GM19240 (cell line): Measurements from ENCODE around the gene ZFYVE9.
"Not testable (repeated sequence)": the region's sequence is repeated elsewhere in the genome, so short reads cannot be mapped to it uniquely, and the experiment has no call there.

ENCODE experiments used
- DNase-seq: peaks from one replicate; pipeline ENCODE4 v3.0.0; 2011; ENCODE audit warnings: low spot score; ENCODE audit not compliant: insufficient read length

The ZFYVE9 gene

DNA sequence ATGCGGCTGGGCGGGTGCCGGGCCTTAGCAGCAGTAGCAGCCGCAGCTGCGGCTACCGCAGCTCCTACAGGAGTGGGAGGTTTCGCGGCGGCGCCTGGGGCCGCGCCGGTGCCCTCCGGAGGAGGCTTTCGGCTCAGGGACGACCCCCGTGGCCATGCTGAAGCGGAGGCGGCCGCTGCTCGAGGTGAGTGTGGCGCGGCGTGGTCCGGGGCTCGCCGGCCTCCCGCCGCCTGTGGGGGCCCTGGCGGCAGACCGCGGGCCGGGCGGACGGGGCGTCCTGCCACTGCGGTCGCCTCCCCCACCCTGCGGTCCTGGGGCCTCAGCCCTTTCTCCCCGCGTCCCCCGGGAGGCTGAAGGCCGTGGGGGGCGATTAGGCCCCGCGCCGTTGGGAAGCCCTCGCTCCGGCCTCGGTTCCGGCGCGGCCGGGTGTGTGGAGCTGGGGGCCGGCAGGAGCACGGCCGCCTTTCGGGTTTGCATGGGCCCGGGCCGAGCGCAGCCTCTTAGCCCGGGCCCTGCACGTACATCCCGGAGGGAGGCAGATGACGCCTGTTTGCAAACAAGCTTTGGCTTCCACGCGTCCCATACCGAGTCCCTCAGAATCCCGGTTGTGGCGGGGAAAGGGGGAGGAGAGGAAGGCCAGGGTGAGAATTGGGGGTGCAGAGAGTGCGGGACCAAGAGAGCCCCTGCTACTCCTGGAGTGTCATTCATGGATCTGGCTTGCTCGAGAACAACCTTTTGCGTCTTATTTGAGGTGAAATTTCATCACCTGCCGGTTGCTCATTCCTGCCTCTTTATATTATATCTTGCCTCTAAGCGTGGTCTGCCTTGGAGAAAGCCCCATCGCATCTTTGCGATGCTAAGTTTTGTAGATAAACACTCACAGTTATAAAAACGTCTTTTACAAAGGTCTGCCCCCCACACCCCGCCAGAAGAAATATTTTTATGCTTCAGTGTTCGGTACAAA lies 613 bp downstream of the ZFYVE9 start:
- no peak for DNase-seq

GRCh38 chr1:52145137-52145536 lies 3.2 kb downstream of the ZFYVE9 start:
- no peak for DNase-seq

GRCh38 chr1:52150445-52150844 lies 8.6 kb downstream of the ZFYVE9 start:
- DNase-seq: not testable (repeated sequence)

DNA sequence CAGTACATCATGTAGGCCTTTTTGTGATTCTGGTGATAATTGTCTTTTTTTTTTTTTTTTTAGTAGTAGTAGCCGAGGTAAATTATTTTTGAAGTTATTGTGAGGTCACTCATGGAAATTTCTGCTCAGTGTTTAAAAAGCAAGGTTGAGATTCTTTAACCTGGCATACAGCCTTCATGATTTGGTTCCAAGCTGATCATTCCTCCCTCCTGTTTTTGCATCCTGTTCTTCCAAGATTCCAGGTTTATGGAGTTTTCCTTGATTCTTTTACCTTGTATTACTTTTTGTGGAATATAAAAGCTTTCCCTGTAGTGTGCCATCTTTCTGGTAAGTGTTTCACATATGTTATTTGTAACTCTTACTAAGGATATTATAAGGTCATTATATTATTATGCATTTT lies 9.1 kb downstream of the ZFYVE9 start:
- DNase-seq: no peak

DNA sequence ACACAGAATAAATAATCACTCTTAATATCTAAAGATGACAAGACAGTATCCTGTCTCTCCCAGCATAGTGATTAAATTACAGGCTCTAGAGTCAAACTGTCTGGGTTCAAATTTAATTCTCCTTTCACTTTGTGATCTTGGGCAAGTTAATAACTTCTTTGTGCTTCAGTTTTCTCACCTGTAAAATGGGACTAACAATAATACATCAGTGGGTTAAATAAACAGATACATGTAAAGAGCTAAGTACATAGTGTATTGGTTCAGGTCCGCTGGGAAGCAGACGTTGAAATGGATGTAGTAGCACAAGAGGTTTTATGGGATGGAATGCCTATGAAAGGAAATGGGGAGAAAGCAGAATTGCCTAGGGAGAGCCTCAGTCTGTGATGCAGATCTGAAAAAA lies 10.7 kb downstream of the ZFYVE9 start:
- DNase-seq: no peak

DNA sequence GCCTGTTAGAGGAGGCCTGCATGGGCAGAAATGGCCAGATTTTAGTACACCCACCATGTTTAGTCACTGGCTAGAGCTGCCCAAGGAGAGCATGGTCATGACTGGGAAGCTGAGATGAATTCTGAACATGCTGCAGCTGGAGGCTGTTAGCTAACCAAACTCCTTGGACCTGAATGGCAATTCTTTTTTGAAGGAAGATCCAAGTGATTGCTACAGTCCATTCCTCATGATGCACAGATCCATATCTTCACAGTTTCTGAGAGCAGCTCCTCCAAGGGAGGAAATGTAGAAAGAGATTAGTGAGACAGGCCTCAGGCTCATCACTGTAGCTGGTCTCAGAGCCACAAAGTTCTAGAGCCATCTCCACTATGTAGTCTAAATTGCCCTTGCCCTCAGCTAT lies 11.1 kb downstream of the ZFYVE9 start:
- DNase-seq: no peak

DNA sequence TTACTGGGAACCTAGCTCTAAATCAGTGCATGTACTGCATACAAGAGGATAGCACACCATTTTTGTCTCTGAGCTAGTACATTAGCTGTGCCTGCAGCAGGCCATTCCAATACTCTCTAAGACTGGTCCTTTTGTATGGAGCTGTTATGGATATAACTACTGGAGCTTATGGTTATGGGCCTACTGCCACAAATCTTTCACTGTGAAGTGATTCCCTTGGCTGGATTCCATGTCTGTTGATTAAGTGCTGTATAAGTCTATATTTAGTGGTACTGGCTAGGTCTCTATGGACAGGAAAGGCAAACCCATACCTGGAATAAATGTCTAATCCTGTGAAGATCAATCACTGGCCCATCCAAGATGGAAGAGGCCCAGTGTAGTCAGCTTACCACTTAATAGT lies 12.0 kb downstream of the ZFYVE9 start:
- no peak for DNase-seq

DNA sequence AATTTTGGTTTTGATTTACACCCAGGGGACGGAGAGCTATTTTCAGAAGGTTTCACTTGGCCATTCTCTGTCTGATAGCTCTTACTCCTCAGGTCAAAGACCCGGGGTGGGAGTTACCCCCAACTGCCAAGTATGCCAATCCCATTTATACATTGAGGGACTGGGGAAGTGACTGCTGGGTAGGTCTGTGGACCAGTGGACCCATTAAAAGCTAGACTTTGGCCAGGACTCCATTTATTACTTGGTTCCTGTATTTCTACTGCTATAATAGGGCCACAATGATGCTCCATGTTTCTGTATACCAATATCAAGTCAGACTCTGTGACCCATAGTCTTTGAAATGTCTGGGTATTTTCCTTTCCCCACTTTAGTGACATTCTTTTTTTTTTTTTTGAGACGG lies 14.6 kb downstream of the ZFYVE9 start:
- DNase-seq: no peak

- DNase-seq: no peak
Observed at GRCh38 chr1:52157582-52157981, 15.7 kb downstream of the ZFYVE9 start.

GRCh38 chr1:52158218-52158617 lies 16.3 kb downstream of the ZFYVE9 start:
- no peak for DNase-seq

DNA sequence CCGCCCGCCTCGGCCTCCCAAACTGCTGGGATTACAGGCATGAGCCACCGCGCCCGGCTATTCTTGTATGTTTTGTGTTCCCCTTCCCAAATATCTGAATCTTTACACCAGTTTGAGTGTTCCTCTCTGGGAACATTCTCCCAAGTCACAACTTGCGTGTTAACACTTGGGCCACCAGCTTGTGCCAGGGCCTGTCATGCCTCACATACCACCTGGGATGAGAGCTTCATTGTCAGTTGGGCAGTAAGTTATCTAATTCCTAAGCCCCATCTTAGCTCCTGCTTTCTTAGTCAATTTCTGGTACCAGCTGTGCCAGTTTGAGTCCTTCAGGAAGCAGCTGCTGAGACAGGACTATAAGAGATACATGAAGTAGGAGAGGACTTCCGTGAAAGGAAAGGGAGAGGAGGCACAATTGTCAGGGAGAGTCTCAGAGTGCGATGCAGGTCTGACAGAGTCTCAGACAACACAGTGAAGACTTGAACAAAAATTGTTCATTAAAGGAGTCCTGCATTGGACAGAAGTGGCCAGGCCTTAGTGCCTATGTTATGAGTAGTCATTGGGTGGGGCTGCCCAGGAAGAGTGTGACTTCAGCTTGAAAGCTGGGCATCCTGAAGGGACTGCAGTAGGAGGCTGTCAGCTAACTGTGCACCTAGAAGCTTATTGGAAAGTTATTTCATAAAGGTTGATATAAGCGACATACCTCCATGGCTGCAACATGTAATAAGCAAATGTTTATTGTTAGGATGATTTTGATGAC lies 17.3 kb downstream of the ZFYVE9 start:
- no peak for DNase-seq

DNA sequence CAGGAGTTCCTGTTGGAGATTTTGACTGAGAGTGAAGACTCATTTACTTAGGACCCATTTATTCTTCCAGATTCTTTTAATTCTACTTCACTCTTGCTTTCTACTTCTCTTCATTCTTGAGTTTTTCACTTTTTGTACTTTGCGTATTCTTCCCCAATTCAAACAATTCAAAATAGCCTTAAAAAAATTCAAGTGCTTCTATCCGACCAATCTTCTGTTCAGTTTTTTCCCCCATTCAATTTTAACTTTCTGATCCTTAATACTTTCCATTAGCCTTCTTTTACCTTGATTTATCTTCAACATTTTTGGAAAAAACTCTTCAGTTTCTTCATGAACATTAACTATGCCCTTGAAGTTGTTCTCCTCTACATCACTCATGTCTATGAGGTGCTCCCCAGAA lies 21.1 kb downstream of the ZFYVE9 start:
- DNase-seq: no peak

- DNase-seq: no peak
Observed at GRCh38 chr1:52164604-52165003, 22.7 kb downstream of the ZFYVE9 start.

- DNase-seq: no peak
Observed at GRCh38 chr1:52166996-52167753, 25.3 kb downstream of the ZFYVE9 start.

DNA sequence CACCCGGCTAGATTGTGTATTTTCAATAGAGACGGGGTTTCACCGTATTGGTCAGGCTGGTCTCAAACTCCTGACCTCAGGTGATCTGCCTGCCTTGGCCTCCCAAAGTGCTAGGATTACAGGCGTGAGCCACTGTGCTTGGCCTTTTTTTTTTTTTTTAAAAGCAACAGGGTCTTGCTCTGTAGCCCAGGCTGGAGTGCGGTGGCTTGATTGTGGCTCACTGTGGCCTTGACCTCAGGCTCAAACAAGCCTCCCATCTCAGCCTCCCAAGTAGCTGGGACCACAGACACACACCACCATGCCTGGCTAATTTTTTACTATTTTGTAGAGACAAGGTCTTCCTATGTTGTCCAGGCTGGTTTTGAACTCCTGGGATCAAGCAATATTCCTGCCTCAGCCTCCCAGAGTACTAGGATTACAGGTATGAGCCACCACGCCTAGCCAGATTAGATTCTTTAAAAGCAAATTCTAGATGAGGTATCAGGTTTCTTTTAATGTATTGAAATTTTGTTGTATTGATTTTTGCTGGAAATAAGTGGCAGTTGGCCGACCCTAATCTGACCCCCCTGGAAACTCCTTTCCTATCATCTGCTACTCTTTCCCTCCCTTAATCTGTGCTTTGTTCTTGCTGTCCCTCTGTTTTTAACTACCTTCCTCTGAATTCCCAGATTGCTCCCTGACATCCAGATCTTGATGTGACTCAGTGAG lies 26.6 kb downstream of the ZFYVE9 start:
- DNase-seq: no peak

DNA sequence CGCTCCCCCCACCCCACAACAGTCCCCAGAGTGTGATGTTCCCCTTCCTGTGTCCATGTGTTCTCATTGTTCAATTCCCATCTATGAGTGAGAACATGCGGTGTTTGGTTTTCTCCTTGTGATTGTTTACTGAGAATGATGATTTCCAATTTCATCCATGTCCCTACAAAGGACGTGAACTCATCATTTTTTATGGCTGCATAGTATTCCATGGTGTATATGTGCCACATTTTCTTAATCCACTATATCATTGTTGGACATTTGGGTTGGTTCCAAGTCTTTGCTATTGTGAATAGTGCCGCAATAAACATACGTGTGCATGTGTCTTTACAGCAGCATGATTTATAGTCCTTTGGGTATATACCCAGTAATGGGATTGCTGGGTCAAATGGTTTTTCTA lies 29.3 kb downstream of the ZFYVE9 start:
- not testable (repeated sequence) for DNase-seq

DNA sequence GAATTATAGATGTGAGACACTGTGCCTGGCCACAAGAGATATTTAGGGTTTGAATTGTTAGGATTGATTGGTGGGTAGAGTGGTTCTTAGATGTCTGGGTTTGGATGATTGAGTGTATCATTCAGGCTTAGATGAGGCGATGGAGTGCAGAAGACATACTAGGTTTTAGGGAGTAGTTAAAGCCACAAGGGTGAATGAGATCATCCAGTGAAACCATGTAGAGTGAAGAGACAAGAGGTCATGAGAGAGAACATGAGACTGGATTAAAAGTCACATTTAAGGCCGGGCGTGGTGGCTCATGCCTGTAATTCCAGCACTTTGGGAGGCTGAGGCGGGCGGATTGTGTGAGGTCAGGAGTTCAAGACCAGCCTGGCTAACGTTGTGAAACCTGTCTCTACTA lies 37.2 kb downstream of the ZFYVE9 start:
- DNase-seq: no peak

DNA sequence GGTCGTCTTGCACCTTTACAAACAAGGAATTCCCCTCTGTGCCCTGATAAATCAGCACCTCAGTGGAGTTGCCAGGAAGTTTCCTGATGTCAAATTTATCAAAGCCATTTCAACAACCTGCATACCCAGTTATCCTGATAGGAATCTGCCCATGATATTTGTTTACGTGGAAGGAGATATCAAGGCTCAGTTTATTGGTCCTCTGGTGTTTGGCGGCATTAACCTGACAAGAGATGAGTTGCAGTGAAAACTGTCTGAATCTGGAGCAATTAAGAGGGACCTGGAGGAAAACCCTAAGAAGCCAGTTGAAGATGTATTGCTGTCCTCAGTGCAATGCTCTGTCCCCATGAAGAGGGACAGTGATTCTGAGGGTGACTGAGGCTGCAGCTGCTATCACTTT lies 38.3 kb downstream of the ZFYVE9 start:
- no peak for DNase-seq

DNA sequence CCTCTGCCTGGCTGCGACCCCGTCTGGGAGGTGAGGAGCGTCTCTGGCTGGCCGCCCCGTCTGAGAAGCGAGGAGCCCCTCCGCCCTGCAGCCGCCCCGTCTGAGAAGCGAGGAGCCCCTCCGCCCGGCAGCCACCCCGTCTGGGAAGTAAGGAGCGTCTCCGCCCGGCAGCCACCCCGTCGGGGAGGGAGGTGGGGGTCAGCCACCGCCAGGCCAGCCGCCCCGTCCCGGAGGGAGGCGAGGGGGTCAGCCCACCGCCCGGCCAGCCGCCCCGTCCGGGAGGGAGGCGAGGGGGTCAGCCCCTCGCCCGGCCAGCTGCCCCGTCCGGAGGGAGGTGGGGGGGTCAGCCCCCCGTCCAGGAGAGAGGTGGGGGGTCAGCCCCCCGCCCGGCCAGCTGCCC lies 39.9 kb downstream of the ZFYVE9 start:
- DNase-seq: not testable (repeated sequence)

DNA sequence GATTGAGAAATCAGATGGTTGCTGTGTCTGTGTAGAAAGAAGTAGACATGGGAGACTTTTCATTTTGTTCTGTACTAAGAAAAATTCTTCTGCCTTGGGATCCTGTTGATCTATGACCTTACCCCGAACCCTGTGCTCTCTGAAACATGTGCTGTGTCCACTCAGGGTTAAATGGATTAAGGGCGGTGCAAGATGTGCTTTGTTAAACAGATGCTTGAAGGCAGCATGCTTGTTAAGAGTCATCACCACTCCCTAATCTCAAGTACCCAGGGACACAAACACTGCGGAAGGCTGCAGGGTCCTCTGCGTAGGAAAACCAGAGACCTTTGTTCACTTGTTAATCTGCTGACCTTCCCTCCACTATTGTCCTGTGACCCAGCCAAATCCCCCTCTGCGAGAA lies 40.4 kb downstream of the ZFYVE9 start:
- not testable (repeated sequence) for DNase-seq

DNA sequence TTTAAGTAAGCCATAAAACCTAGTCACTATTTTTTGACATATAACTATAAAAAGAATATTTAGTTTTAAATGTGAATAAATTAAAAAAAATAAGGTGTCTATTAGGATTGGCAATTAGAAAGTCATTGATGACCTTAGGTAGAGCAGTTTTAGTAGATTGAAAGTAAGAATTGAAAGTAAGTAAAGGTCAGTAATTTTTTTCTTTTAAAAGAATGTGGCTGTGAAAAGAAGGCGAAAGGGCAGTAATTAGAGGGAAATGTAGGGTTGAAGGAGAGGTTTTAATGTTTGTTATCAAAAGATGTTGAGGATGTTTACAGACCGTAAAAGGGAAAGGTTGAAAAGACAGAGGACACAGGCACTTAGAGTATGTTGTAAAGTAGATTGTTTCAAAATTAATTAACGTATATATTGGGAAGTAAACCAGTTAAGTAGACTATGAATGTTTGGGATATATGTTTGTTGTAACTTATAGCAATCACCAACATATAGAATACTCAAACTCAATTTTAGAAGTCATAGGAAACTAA lies 41.0 kb downstream of the ZFYVE9 start:
- DNase-seq: no peak
